Breast epithelium (tissue), 4 donors: Measurements from ENCODE around the gene ELMO2. TPM values are rescaled to one million over a fixed set of nuclear protein-coding genes. Genes with fewer than 3 reads are reported as not detected.
A peak's percentile ranks its signal among the peaks of the same experiment; 100 is the strongest.

Experiments used
- DNase-seq, 2 donors: peaks; one replicate each; pipeline ENCODE4 v3.0.0-alpha.2; 2019; ENCODE audit warnings: low spot score in 2 of 2
- H3K27ac ChIP-seq, 2 donors: fragments of 200-600 bp; sonication (generic) in 1 of 2; one replicate each; pipeline ENCODE4 v1.5.1; 2016 to 2019; ENCODE audit warnings: mild to moderate bottlenecking in 1 of 2
- H3K27me3 ChIP-seq, 2 donors: fragments of 200-600 bp; sonication (generic) in 1 of 2; one replicate each; pipeline versions ENCODE4 v1.5.1 to v1.6.0; 2017 to 2019; ENCODE audit warnings: control low read depth in 1 of 2, mild to moderate bottlenecking in 1 of 2
- H3K36me3 ChIP-seq: fragments of 200-600 bp; one replicate; pipeline ENCODE4 v1.5.1; 2019
- H3K4me1 ChIP-seq, 2 donors: fragments of 200-600 bp; sonication (generic); one replicate each; pipeline ENCODE4 v1.5.1; 2016 to 2019; ENCODE audit warnings: control low read depth in 1 of 2
- H3K4me3 ChIP-seq, 3 donors: fragments of 200-600 bp; sonication (generic); 1 replicate in 2 of 3; 2 replicates in 1 of 3; pipeline ENCODE4 v1.5.1; 2016 to 2019; ENCODE audit warnings: mild to moderate bottlenecking in 3 of 3, moderate library complexity in 2 of 3
- H3K9me3 ChIP-seq, 2 donors: fragments of 200-600 bp; sonication (generic) in 1 of 2; one replicate each; pipeline ENCODE4 v1.5.1; 2016 to 2019; ENCODE audit warnings: control low read depth in 1 of 2
- POLR2A ChIP-seq: fragments of 450-650 bp; IDR thresholded peaks from one replicate; pipeline ENCODE4 v1.6.1; 2016; ENCODE audit warnings: antibody characterized with exemption, mild to moderate bottlenecking, moderate library complexity
- POLR2AphosphoS5 ChIP-seq, 3 donors: sonication (generic); formaldehyde crosslinking; IDR thresholded peaks; one replicate each; pipeline ENCODE4 v1.6.1; 2017; ENCODE audit warnings: antibody characterized with exemption in 3 of 3
- intact Hi-C: fragments of 100-400 bp; cut with DNase I; formaldehyde crosslinking; loops from one replicate; pipeline ENCODE4 v1.15.1; 2023; ENCODE audit warnings: low total_unique reads
- total RNA-seq, 3 donors: library from RNA; depleted of rRNA; stranded (reverse); fragments of >200 nt; gene quantifications; one replicate each; pipeline ENCODE4 v1.1.0, GENCODE V29; 2016
- TF ChIP-seq, protein P1 (sequence below), 3 donors: fragments of 450-650 bp; IDR thresholded peaks; one replicate each; pipeline ENCODE4 v1.5.1; 2016 to 2017; ENCODE audit warnings: antibody characterized with exemption in 3 of 3, mild to moderate bottlenecking in 3 of 3, moderate library complexity in 3 of 3

ELMO2 gene
- total RNA-seq, 3 donors from 2014 or later = 41.0 to 63.3 (median 50.8) TPM

DNA sequence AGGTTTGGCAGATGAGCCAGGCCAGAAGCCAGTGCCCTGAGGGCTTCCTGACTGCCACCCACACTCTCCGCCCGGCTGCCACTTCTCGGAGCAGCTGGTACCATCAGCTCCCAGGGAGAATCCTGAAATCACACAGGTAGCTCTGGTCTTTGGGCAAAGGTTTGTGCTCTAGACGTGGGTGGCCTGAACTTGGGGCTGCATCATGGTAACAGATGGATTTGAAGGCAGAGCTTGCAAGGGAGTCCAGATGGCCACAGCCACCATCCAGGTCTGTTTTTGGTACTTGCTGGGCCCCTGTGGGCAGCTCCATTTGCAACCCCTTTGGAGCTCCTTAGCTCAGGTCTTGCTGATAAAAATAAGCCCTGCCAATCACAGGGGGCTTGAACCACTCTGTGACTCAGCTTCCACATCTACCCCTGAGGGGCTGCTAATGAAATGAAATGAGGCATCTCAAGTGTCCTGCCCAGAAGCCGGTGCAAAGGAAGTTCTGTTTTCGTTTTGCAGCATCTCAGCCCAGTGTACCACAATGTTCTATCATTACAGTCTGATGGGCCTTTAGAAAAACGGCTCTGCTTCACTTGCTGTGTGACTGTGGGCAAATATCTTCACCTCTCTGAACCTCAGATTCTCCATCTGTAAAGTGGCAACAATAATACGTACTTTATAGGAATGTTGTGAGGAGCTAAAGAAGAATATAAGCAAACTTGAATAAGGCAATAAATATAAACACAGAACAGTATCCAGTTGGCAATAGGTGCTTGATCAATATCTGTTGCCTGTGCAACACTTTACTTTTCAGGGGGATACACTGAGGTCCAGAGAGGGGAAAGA lies 73.0 kb downstream of the ELMO2 start:
- peak in 1 of 2 donors; percentile 62 for DNase-seq
- intact Hi-C loops = loop anchor here (5.0 kb wide), 1 partner anchor 1286 kb away; no protein-coding TSS in a partner anchor
- no peaks in the 10 kb centered on the region for H3K36me3 ChIP-seq
- H3K9me3 ChIP-seq = no peaks in the 10 kb centered on the region
- H3K4me1 ChIP-seq = peaks cover 0 to 5% of the 10 kb centered on the region in 2 donors
- H3K27me3 ChIP-seq = peaks cover 0 to 30% of the 10 kb centered on the region in 2 donors
- no peak overlapping the region for H3K4me3 ChIP-seq
- no peak overlapping the region for H3K27ac ChIP-seq
- TF ChIP-seq, protein P1, sequence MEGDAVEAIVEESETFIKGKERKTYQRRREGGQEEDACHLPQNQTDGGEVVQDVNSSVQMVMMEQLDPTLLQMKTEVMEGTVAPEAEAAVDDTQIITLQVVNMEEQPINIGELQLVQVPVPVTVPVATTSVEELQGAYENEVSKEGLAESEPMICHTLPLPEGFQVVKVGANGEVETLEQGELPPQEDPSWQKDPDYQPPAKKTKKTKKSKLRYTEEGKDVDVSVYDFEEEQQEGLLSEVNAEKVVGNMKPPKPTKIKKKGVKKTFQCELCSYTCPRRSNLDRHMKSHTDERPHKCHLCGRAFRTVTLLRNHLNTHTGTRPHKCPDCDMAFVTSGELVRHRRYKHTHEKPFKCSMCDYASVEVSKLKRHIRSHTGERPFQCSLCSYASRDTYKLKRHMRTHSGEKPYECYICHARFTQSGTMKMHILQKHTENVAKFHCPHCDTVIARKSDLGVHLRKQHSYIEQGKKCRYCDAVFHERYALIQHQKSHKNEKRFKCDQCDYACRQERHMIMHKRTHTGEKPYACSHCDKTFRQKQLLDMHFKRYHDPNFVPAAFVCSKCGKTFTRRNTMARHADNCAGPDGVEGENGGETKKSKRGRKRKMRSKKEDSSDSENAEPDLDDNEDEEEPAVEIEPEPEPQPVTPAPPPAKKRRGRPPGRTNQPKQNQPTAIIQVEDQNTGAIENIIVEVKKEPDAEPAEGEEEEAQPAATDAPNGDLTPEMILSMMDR (IDR thresholded peaks at IDR 0.05) = no peak
- no peak for TF ChIP-seq POLR2A
- no peak for TF ChIP-seq POLR2AphosphoS5 (IDR thresholded peaks at IDR 0.05)

GRCh38 chr20:46332373-46333160 lies 73.8 kb downstream of the ELMO2 start:
- TF ChIP-seq POLR2A (no peak), POLR2AphosphoS5 (IDR thresholded peaks at IDR 0.05) (no peak)
- TF ChIP-seq, protein P1 (IDR thresholded peaks at IDR 0.05) = no peak
- Histone ChIP-seq H3K9me3 (no peaks in the 10 kb centered on the region), H3K27me3 (peaks cover 0 to 22% of the 10 kb centered on the region in 2 donors), H3K36me3 (no peaks in the 10 kb centered on the region), H3K4me3 (no peak overlapping the region), H3K27ac (no peak overlapping the region), H3K4me1 (peaks cover 0 to 5% of the 10 kb centered on the region in 2 donors)
- no peak for DNase-seq
- intact Hi-C loops = loop anchor here (5.0 kb wide), 1 partner anchor 1285 kb away; no protein-coding TSS in a partner anchor

- TF ChIP-seq, protein P1 (IDR thresholded peaks at IDR 0.05) = no peak
- TF ChIP-seq POLR2AphosphoS5 (IDR thresholded peaks at IDR 0.05) (no peak), POLR2A (no peak)
- H3K36me3 ChIP-seq = no peaks in the 10 kb centered on the region
- no peaks in the 10 kb centered on the region for H3K9me3 ChIP-seq
- no peak for DNase-seq
- H3K4me3 ChIP-seq = no peak overlapping the region
- peaks cover 0 to 17% of the 10 kb centered on the region in 2 donors for H3K27me3 ChIP-seq
- peaks cover 0 to 5% of the 10 kb centered on the region in 2 donors for H3K4me1 ChIP-seq
- H3K27ac ChIP-seq = no peak overlapping the region
- intact Hi-C loops = loop anchor here (5.0 kb wide), 1 partner anchor 1284 kb away; no protein-coding TSS in a partner anchor
Observed at GRCh38 chr20:46331611-46332361, 74.6 kb downstream of the ELMO2 start.

DNA sequence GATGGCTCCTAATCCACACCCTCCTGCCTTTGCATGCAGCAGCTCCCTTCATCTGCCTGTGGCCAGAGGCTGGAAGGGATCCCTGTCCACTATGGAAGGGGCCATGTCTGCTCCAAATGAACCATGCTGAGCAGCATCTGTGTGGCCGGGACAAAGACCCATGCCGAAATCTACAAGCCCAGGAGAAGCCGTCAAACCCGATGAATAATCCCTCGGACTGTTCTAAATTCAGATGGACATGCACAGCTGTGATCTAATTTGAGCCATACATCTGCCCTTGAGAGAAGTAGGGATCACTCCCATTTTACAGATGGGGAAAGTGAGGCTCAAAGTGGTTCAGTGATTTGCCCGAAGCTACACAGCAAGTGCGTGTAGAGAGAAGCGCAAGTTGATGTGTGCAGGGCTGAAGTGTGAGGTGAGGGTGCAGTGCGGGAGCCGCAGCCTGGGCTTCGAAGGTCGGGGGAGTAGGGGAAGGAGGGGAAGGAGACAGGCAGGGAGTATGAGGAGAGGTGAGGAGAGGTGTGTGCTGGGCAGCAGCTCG lies 75.5 kb downstream of the ELMO2 start:
- no peak for DNase-seq
- TF ChIP-seq, protein P1 (IDR thresholded peaks at IDR 0.05) = no peak
- TF ChIP-seq POLR2A (no peak), POLR2AphosphoS5 (IDR thresholded peaks at IDR 0.05) (no peak)
- no peaks in the 10 kb centered on the region for H3K36me3 ChIP-seq
- peaks cover 0 to 13% of the 10 kb centered on the region in 2 donors for H3K27me3 ChIP-seq
- H3K4me1 ChIP-seq = peaks cover 0 to 5% of the 10 kb centered on the region in 2 donors
- no peak overlapping the region for H3K27ac ChIP-seq
- intact Hi-C loops = loop anchor here (5.0 kb wide), 1 partner anchor 1284 kb away; no protein-coding TSS in a partner anchor
- no peaks in the 10 kb centered on the region for H3K9me3 ChIP-seq
- H3K4me3 ChIP-seq = no peak overlapping the region
